Activated naive CD8-positive, alpha-beta T cell treated with anti-CD3 and anti-CD28 coated beads, Interleukin-2, amount 10 ng/mL, durations not matched to agents 7 days and 5 days (primary cell): ENCODE measurements around the gene FGF14. TPM values are rescaled to one million over a fixed set of nuclear protein-coding genes. Genes with fewer than 3 reads are reported as not detected.
"Not testable (repeated sequence)": the region's sequence is repeated elsewhere in the genome, so short reads cannot be mapped to it uniquely, and the experiment has no call there.

Experiments
- ATAC-seq: fragments of 150-1000 bp; cut with Tn5 transposase; one replicate; pipeline ENCODE4 v1.10.0; 2021; ENCODE audit warnings: low read depth, moderate library complexity
- POLR2A ChIA-PET: fragments of 350-600 bp; sonication (Branson Sonifier 250); formaldehyde crosslinking; loops from one replicate; lab custom pipeline; 2021; ENCODE audit warnings: antibody characterized with exemption; lab: Charles Lee
- DNase-seq: peaks from one replicate; pipeline ENCODE4 v3.0.0; 2021
- H3K27ac Mint-ChIP-seq: one replicate; pipeline ENCODE4 v1.8.0; 2022; ENCODE audit warnings: mild to moderate bottlenecking, mixed read lengths
- H3K27me3 Mint-ChIP-seq: one replicate; pipeline ENCODE4 v1.8.0; 2022; ENCODE audit warnings: mild to moderate bottlenecking, moderate library complexity, mixed read lengths
- H3K36me3 Mint-ChIP-seq: one replicate; pipeline ENCODE4 v1.8.0; 2021; ENCODE audit warnings: mild to moderate bottlenecking, mixed read lengths
- H3K4me1 Mint-ChIP-seq: one replicate; pipeline ENCODE4 v1.8.0; 2021; ENCODE audit warnings: mixed read lengths
- H3K4me3 Mint-ChIP-seq: one replicate; pipeline ENCODE4 v1.8.0; 2022; ENCODE audit warnings: mild to moderate bottlenecking, moderate library complexity, mixed read lengths
- H3K9me3 Mint-ChIP-seq: one replicate; pipeline ENCODE4 v1.8.0; 2021; ENCODE audit warnings: mixed read lengths
- total RNA-seq, 2 experiments: library from RNA; stranded (reverse); gene quantifications; one replicate each; pipeline ENCODE4 v1.2.3, GENCODE V29; 2021

Gene FGF14
- total RNA-seq, 2 experiments from 2014 or later: 0.03 TPM; not detected in 1

- no peak for DNase-seq
- H3K27me3 Mint-ChIP-seq: no peaks in the 10 kb centered on the region
- H3K9me3 Mint-ChIP-seq: no peaks in the 10 kb centered on the region
- no peak overlapping the region for H3K27ac Mint-ChIP-seq
- no peaks in the 10 kb centered on the region for H3K36me3 Mint-ChIP-seq
- H3K4me3 Mint-ChIP-seq: no peak overlapping the region
- no peaks in the 10 kb centered on the region for H3K4me1 Mint-ChIP-seq
- ATAC-seq: no peak
- POLR2A ChIA-PET: no interaction called here
These were observed 368.0 kb downstream of the FGF14 start for GRCh38 chr13:102033857-102034331.

GRCh38 chr13:102033386-102033785, 368.5 kb downstream of the FGF14 start:
- H3K27ac Mint-ChIP-seq: no peak overlapping the region

DNA sequence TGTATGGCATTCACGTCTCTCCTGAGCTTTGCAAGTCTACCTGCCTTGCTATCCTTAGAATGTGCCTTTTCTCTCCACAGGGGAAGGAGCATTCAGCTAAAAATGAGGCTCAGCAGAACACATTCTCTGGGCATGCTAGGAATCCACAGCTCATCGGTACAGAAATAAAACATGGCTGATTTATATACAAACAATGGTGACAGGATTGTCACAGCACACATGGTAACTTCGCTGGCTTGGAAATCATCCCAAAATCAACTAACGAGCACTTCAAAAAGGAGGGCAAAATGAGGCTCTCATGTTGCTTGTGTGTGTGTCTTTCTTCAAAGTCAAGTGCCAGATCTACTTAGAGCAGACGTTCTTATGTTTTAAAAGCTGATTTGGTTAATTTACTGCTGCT, 373.0 kb downstream of the FGF14 start:
- no peaks in the 10 kb centered on the region for H3K9me3 Mint-ChIP-seq
- H3K4me3 Mint-ChIP-seq: no peak overlapping the region
- no peaks in the 10 kb centered on the region for H3K4me1 Mint-ChIP-seq
- no peaks in the 10 kb centered on the region for H3K36me3 Mint-ChIP-seq
- ATAC-seq: no peak
- H3K27ac Mint-ChIP-seq: no peak overlapping the region
- H3K27me3 Mint-ChIP-seq: no peaks in the 10 kb centered on the region
- POLR2A ChIA-PET: no interaction called here
- DNase-seq: no peak

More at GRCh38 chr13:102033386-102033785, 368.5 kb downstream of the FGF14 start:
- Mint-ChIP-seq H3K36me3 (no peaks in the 10 kb centered on the region), H3K9me3 (no peaks in the 10 kb centered on the region), H3K4me3 (no peak overlapping the region), H3K4me1 (no peaks in the 10 kb centered on the region), H3K27me3 (no peaks in the 10 kb centered on the region)
- DNase-seq: no peak
- POLR2A ChIA-PET: no interaction called here
- ATAC-seq: no peak

DNA sequence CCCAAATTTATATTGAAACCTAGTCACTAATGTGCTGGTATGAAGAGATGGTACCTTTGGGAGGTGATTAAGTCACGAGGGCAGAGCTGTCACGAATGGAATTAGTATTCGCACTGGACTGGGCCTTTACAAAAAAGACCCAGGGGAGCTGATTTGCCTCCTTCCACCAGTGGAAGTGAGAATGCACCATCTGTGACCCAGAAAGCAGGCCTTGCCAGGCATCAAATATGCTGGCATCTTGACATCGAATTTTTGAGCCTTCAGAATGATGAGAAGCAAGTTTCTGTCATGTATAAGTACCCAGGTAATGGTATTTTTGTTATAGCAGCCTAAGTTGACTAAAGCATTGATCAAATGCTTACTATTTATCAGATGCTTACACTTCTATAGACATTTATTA, 373.6 kb downstream of the FGF14 start:
- ATAC-seq: no peak

DNA sequence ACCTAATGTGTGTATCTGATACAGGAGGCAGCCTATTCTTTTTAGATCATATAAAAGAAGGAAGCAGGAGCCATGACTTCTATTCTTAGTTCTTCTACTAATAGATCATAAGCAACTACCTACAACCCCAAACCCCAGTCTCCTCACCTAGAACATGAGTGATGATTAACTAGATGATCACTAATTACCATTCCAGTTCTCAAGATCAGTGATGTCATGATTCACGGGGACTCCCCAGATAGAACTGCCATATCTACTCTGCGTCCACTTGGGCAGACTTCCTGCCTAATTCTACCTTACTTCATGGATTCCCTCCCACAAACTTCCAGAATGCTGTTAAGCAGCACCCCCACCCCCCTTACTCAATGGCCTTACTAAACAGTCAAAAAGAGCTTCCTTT, 380.1 kb downstream of the FGF14 start:
- no peak overlapping the region for H3K27ac Mint-ChIP-seq
- POLR2A ChIA-PET: no interaction called here
- ATAC-seq: no peak

More for the DNA sequence above, 373.6 kb downstream of the FGF14 start:
- Mint-ChIP-seq H3K4me1 (no peaks in the 10 kb centered on the region), H3K27me3 (no peaks in the 10 kb centered on the region), H3K27ac (no peak overlapping the region), H3K9me3 (no peaks in the 10 kb centered on the region), H3K4me3 (no peak overlapping the region), H3K36me3 (no peaks in the 10 kb centered on the region)
- DNase-seq: no peak
- POLR2A ChIA-PET: no interaction called here

GRCh38 chr13:102020611-102021216, 381.1 kb downstream of the FGF14 start:
- no peak overlapping the region for H3K27ac Mint-ChIP-seq
- no peak overlapping the region for H3K4me3 Mint-ChIP-seq

More for the DNA sequence above, 380.1 kb downstream of the FGF14 start:
- no peak for DNase-seq
- Mint-ChIP-seq H3K27me3 (no peaks in the 10 kb centered on the region), H3K9me3 (peaks cover 4% of the 10 kb centered on the region), H3K4me3 (no peak overlapping the region), H3K36me3 (no peaks in the 10 kb centered on the region), H3K4me1 (no peaks in the 10 kb centered on the region)

DNA sequence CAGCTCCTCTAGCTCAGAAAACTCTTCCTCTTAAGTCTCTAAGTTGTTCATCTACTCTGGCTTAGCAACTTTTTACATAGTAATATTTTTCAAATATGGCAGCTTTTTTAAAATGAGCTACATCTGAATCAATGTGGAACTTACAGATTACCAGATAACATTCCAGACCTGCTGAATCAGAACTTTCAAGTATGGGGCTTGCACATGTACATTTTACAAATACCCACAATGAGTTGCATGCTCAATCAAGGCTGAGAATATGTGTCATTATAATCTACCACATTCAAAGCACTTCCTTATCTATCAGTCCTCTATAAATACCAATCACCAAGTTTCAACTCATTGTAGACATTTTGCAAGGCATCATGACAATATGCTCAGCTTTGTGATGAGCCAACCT, 383.1 kb downstream of the FGF14 start:
- no peaks in the 10 kb centered on the region for H3K4me1 Mint-ChIP-seq
- DNase-seq: no peak

More at GRCh38 chr13:102020611-102021216, 381.1 kb downstream of the FGF14 start:
- DNase-seq: no peak
- ATAC-seq: no peak
- Mint-ChIP-seq H3K9me3 (peaks cover 4% of the 10 kb centered on the region), H3K36me3 (no peaks in the 10 kb centered on the region), H3K27me3 (no peaks in the 10 kb centered on the region), H3K4me1 (no peaks in the 10 kb centered on the region)
- POLR2A ChIA-PET: no interaction called here

DNA sequence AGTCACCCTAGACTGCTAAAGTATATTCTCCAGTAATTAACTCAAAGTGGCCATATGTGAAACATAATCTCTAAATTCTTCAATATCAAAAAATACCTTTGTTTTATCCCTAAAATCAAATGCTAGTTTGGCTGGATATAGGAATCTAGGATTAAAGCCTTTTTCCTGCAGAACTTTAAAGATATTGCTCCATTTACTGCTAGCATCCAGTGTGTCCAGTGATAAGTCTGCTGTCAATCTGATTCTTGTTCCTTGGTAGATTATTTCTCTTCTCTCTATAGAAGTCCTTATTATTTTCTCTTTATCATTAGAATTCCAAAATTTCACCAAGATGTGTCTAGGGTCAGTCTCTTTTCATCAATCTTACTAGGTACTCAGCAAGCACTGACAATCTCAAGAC, 384.6 kb downstream of the FGF14 start:
- Mint-ChIP-seq H3K4me1 (no peaks in the 10 kb centered on the region), H3K4me3 (no peak overlapping the region), H3K36me3 (no peaks in the 10 kb centered on the region), H3K27ac (no peak overlapping the region), H3K27me3 (no peaks in the 10 kb centered on the region), H3K9me3 (peaks cover 4% of the 10 kb centered on the region)
- no peak for ATAC-seq
- POLR2A ChIA-PET: no interaction called here
- no peak for DNase-seq

More for the DNA sequence above, 383.1 kb downstream of the FGF14 start:
- H3K4me3 Mint-ChIP-seq: no peak overlapping the region
- no peaks in the 10 kb centered on the region for H3K36me3 Mint-ChIP-seq
- H3K27ac Mint-ChIP-seq: no peak overlapping the region
- POLR2A ChIA-PET: no interaction called here
- no peaks in the 10 kb centered on the region for H3K27me3 Mint-ChIP-seq
- H3K9me3 Mint-ChIP-seq: peaks cover 4% of the 10 kb centered on the region
- ATAC-seq: no peak

- Mint-ChIP-seq H3K9me3 (peaks cover under 1% of the 10 kb centered on the region), H3K27me3 (no peaks in the 10 kb centered on the region), H3K4me1 (no peaks in the 10 kb centered on the region), H3K27ac (peak overlapping the region; percentile 56), H3K36me3 (no peaks in the 10 kb centered on the region), H3K4me3 (no peak overlapping the region)
- no peak for ATAC-seq
- POLR2A ChIA-PET: no interaction called here
- DNase-seq: no peak
These were observed 389.3 kb downstream of the FGF14 start for GRCh38 chr13:102012299-102013293.

DNA sequence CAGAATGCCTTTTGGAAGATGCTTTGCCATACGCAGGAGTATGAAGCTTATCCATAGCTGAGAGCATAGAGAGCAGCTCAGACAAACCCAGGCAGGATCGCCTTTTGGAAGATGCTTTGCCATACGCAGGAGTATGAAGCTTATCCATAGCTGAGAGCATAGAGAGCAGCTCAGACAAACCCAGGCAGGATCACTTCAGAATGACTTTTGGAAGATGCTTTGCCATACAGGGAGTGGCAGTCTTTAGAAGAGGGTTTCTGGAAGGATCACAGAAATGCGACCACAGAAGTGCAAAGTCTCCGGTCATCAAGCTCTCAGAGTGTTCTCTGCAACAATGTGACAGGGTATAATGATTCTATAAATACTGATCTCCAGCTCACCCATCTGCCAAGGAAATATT, 390.4 kb downstream of the FGF14 start:
- H3K9me3 Mint-ChIP-seq, H3K27me3 Mint-ChIP-seq, ATAC-seq, H3K4me1 Mint-ChIP-seq, H3K36me3 Mint-ChIP-seq, POLR2A ChIA-PET, H3K4me3 Mint-ChIP-seq, H3K27ac Mint-ChIP-seq, DNase-seq: not testable (repeated sequence)

GRCh38 chr13:102003848-102004570, 397.8 kb downstream of the FGF14 start:
- no peak for ATAC-seq
- no peaks in the 10 kb centered on the region for H3K4me1 Mint-ChIP-seq
- no peaks in the 10 kb centered on the region for H3K27me3 Mint-ChIP-seq
- no peak for DNase-seq
- H3K4me3 Mint-ChIP-seq: no peak overlapping the region
- no peaks in the 10 kb centered on the region for H3K9me3 Mint-ChIP-seq
- H3K36me3 Mint-ChIP-seq: no peaks in the 10 kb centered on the region
- H3K27ac Mint-ChIP-seq: no peak overlapping the region
- POLR2A ChIA-PET: no interaction called here

GRCh38 chr13:102002287-102002686, 399.6 kb downstream of the FGF14 start:
- POLR2A ChIA-PET: no interaction called here
- H3K4me1 Mint-ChIP-seq: no peaks in the 10 kb centered on the region
- no peaks in the 10 kb centered on the region for H3K36me3 Mint-ChIP-seq
- ATAC-seq (no peak), DNase-seq (no peak)
- no peak overlapping the region for H3K4me3 Mint-ChIP-seq
- no peaks in the 10 kb centered on the region for H3K27me3 Mint-ChIP-seq
- H3K27ac Mint-ChIP-seq: no peak overlapping the region
- H3K9me3 Mint-ChIP-seq: no peaks in the 10 kb centered on the region

- Mint-ChIP-seq H3K4me1 (no peaks in the 10 kb centered on the region), H3K9me3 (no peaks in the 10 kb centered on the region), H3K36me3 (no peaks in the 10 kb centered on the region), H3K27me3 (no peaks in the 10 kb centered on the region), H3K4me3 (no peak overlapping the region), H3K27ac (no peak overlapping the region)
- no peak for ATAC-seq
- POLR2A ChIA-PET: no interaction called here
- DNase-seq: no peak
These were observed 401.1 kb downstream of the FGF14 start for GRCh38 chr13:102000764-102001163.
